Measurements from ENCODE around the gene PLET1.

- TF ChIP-seq, protein P1, sequence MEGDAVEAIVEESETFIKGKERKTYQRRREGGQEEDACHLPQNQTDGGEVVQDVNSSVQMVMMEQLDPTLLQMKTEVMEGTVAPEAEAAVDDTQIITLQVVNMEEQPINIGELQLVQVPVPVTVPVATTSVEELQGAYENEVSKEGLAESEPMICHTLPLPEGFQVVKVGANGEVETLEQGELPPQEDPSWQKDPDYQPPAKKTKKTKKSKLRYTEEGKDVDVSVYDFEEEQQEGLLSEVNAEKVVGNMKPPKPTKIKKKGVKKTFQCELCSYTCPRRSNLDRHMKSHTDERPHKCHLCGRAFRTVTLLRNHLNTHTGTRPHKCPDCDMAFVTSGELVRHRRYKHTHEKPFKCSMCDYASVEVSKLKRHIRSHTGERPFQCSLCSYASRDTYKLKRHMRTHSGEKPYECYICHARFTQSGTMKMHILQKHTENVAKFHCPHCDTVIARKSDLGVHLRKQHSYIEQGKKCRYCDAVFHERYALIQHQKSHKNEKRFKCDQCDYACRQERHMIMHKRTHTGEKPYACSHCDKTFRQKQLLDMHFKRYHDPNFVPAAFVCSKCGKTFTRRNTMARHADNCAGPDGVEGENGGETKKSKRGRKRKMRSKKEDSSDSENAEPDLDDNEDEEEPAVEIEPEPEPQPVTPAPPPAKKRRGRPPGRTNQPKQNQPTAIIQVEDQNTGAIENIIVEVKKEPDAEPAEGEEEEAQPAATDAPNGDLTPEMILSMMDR (IDR thresholded peaks at IDR 0.05), result no peak
- no peak for TF ChIP-seq POLR2A (IDR thresholded peaks at IDR 0.05)
Measured at GRCh38 chr11:112216561-112217105, 44.0 kb downstream of the PLET1 start.
